SK-N-SH (cell line): ENCODE data around the gene MAOB. TPM values are rescaled to one million over a fixed set of nuclear protein-coding genes. Genes with fewer than 3 reads are reported as not detected.

Experiments
- CTCF ChIA-PET: fragments of 300-600, 350-600 bp; formaldehyde crosslinking; extraction: SDS; loops from one replicate; lab custom pipeline; 2021; lab: Yijun Ruan, JAX
- POLR2A ChIA-PET: fragments of 350-600 bp; sonication (Branson Sonifier 250); formaldehyde crosslinking; extraction: SDS; loops from one replicate; lab custom pipeline; 2020; ENCODE audit warnings: antibody characterized with exemption, inconsistent platforms; lab: Yijun Ruan, JAX
- DNase-seq: peaks from one replicate; pipeline ENCODE4 v3.0.0; 2012
- H2AFZ ChIP-seq: fragments of 200-600 bp; sonication (generic); 2 replicates; pipeline ENCODE4 v1.8.1; 2016; ENCODE audit warnings: antibody characterized with exemption, mild to moderate bottlenecking, low read depth
- H3F3A ChIP-seq: fragments of 200-600 bp; sonication (generic); replicated peaks from 2 replicates; pipeline ENCODE3; 2016; ENCODE audit warnings: antibody characterized with exemption, mild to moderate bottlenecking; ENCODE audit not compliant: insufficient read depth
- H3K27ac ChIP-seq, 2 experiments: fragments of 200-500 bp in 1 of 2; fragments of 200-600 bp in 1 of 2; sonication (Bioruptor generic) in 1 of 2; sonication (generic), shearing (Covaris generic) in 1 of 2; 2 replicates each; pipeline versions ENCODE4 v1.5.1 to v1.6.1; 2014 to 2016; ENCODE audit warnings: low read depth in 2 of 2, inconsistent platforms in 1 of 2, low read length in 1 of 2, mild to moderate bottlenecking in 1 of 2, mixed read lengths in 1 of 2
- H3K27me3 ChIP-seq: fragments of 200-600 bp; sonication (generic), shearing (Covaris generic); 2 replicates; pipeline ENCODE4 v1.6.1; 2016; ENCODE audit warnings: mixed run types; ENCODE audit not compliant: insufficient read depth
- H3K36me3 ChIP-seq, 2 experiments: fragments of 200-500 bp in 1 of 2; fragments of 200-600 bp in 1 of 2; sonication (Bioruptor generic) in 1 of 2; sonication (generic) in 1 of 2; replicated peaks in 1 of 2; 2 replicates each; pipeline versions ENCODE3 to v1.5.1; 2014 to 2016; ENCODE audit warnings: low read length in 1 of 2, mild to moderate bottlenecking in 1 of 2; ENCODE audit not compliant: insufficient read depth in 2 of 2, control insufficient read depth in 1 of 2
- H3K4me1 ChIP-seq, 2 experiments: fragments of 200-500 bp in 1 of 2; fragments of 200-600 bp in 1 of 2; sonication (Bioruptor generic) in 1 of 2; sonication (generic), shearing (Covaris generic) in 1 of 2; 2 replicates each; pipeline versions ENCODE4 v1.5.1 to v1.6.1; 2014 to 2016; ENCODE audit warnings: low read depth in 1 of 2, low read length in 1 of 2, mixed run types in 1 of 2; ENCODE audit not compliant: insufficient read depth in 2 of 2, control insufficient read depth in 1 of 2
- H3K4me2 ChIP-seq: fragments of 200-600 bp; sonication (generic), shearing (Covaris generic); 2 replicates; pipeline ENCODE4 v1.6.1; 2017; ENCODE audit warnings: mixed run types
- H3K4me3 ChIP-seq, 2 experiments: fragments of 200-500 bp in 1 of 2; fragments of 200-600 bp in 1 of 2; sonication (Bioruptor generic) in 1 of 2; sonication (generic), shearing (Covaris generic) in 1 of 2; 2 replicates each; pipeline versions ENCODE4 v1.5.1 to v1.8.1; 2014 to 2016; ENCODE audit warnings: low read depth in 2 of 2, inconsistent platforms in 1 of 2, low read length in 1 of 2, mild to moderate bottlenecking in 1 of 2, mixed read lengths in 1 of 2, moderate library complexity in 1 of 2
- H3K79me2 ChIP-seq: fragments of 200-600 bp; sonication (generic); 2 replicates; pipeline ENCODE4 v1.8.1; 2017; ENCODE audit warnings: mild to moderate bottlenecking; ENCODE audit not compliant: insufficient read depth
- H3K9ac ChIP-seq: fragments of 200-600 bp; sonication (generic); 2 replicates; pipeline ENCODE4 v1.6.1; 2017; ENCODE audit warnings: mixed run types
- H3K9me2 ChIP-seq: fragments of 200-600 bp; sonication (generic); 2 replicates; pipeline ENCODE4 v1.6.1; 2017; ENCODE audit warnings: mixed run types
- H3K9me3 ChIP-seq: fragments of 200-600 bp; sonication (generic); 2 replicates; pipeline ENCODE4 v1.6.1; 2017; ENCODE audit warnings: mixed run types, mild to moderate bottlenecking, moderate library complexity
- H4K20me1 ChIP-seq: fragments of 200-600 bp; sonication (generic); 2 replicates; pipeline ENCODE4 v1.6.1; 2017; ENCODE audit warnings: mild to moderate bottlenecking, mixed run types; ENCODE audit not compliant: insufficient read depth
- CHD2 ChIP-seq: fragments of 150-350 bp; IDR thresholded peaks from 2 replicates; pipeline ENCODE4 v1.6.1; 2018; ENCODE audit warnings: low read length; ENCODE audit not compliant: partially characterized antibody
- CTCF ChIP-seq: fragments of 200-600 bp; sonication (generic); IDR thresholded peaks from 2 replicates; pipeline ENCODE4 v1.6.1; 2017; ENCODE audit warnings: antibody characterized with exemption, mild to moderate bottlenecking, moderate library complexity
- EP300 ChIP-seq, 2 experiments: IDR thresholded peaks; 2 replicates each; pipeline versions ENCODE4 v1.4.0 to v1.6.1; 2012; ENCODE audit warnings: borderline replicate concordance in 1 of 2, low read depth in 1 of 2, low read length in 1 of 2
- EZH2phosphoT487 ChIP-seq: fragments of 200-600 bp; sonication (generic); IDR thresholded peaks from 2 replicates; pipeline ENCODE4 v1.6.1; 2017; ENCODE audit warnings: low read depth, mixed run types, mild to moderate bottlenecking, antibody characterized with exemption, moderate library complexity, borderline replicate concordance
- FOXJ3 ChIP-seq: sonication (generic); formaldehyde crosslinking; IDR thresholded peaks from 2 replicates; pipeline ENCODE4 v1.5.1; 2020; ENCODE audit warnings: mild to moderate bottlenecking, missing genetic modification reagents
- FOXM1 ChIP-seq: IDR thresholded peaks from 2 replicates; pipeline ENCODE4 v1.4.0; 2012; ENCODE audit warnings: low read depth, mild to moderate bottlenecking
- GABPA ChIP-seq: IDR thresholded peaks from 2 replicates; pipeline ENCODE4 v1.4.0; 2012; ENCODE audit warnings: low read depth, mild to moderate bottlenecking
- GATA2 ChIP-seq: sonication (generic); formaldehyde crosslinking; IDR thresholded peaks from 2 replicates; pipeline ENCODE4 v1.5.0; 2020; ENCODE audit warnings: mild to moderate bottlenecking, missing genetic modification reagents
- JUND ChIP-seq: IDR thresholded peaks from 2 replicates; pipeline ENCODE4 v1.4.0; 2012
- MAX ChIP-seq: IDR thresholded peaks from 2 replicates; pipeline ENCODE4 v1.4.0; 2012; ENCODE audit warnings: low read depth
- NRF1 ChIP-seq: IDR thresholded peaks from 2 replicates; pipeline ENCODE4 v1.6.1; 2012; ENCODE audit warnings: low read depth, mild to moderate bottlenecking, low read length
- RAD21 ChIP-seq: IDR thresholded peaks from 2 replicates; pipeline ENCODE4 v1.6.1; 2012; ENCODE audit warnings: mild to moderate bottlenecking, low read length
- RCOR1 ChIP-seq: fragments of 150-350 bp; IDR thresholded peaks from 2 replicates; pipeline ENCODE4 v1.6.1; 2017; ENCODE audit warnings: antibody characterized with exemption, low read length
- USF1 ChIP-seq: IDR thresholded peaks from 2 replicates; pipeline ENCODE4 v1.4.0; 2012; ENCODE audit warnings: low read depth, borderline replicate concordance
- YY1 ChIP-seq: IDR thresholded peaks from 2 replicates; pipeline ENCODE4 v1.4.0; 2012; ENCODE audit warnings: low read depth, mild to moderate bottlenecking
- WGBS: methylation state at CpG from one replicate; pipeline ENCODE4 v1.1.6; 2017; ENCODE audit warnings: low lambda C conversion rate; 5-methylcytosine and 5-hydroxymethylcytosine counted together
- polyA plus RNA-seq, 3 experiments: library from polyadenylated mRNA; depleted of rRNA; stranded (reverse); fragments of >200 nt; gene quantifications; 2 replicates each; pipeline ENCODE4 v1.2.3, GENCODE V29; 2012
- TF ChIP-seq, protein P1 (sequence below): IDR thresholded peaks from 2 replicates; pipeline ENCODE4 v1.4.0; 2012; ENCODE audit warnings: low read depth, borderline replicate concordance
- TF ChIP-seq, protein P2 (sequence below): IDR thresholded peaks from 2 replicates; pipeline ENCODE4; 2012

Gene MAOB
- polyA plus RNA-seq, 1 of the 3 experiments (the other 2 are of a cell fraction), result 0.92 TPM

GRCh38 chrX:43845776-43846175 is 36.5 kb downstream of the MAOB start:
- Histone ChIP-seq H3K27me3 (no peaks in the 10 kb centered on the region), H4K20me1 (no peaks in the 10 kb centered on the region), H3K9me3 (no peaks in the 10 kb centered on the region), H3K9me2 (no peaks in the 10 kb centered on the region), H3K79me2 (no peaks in the 10 kb centered on the region), H3K27ac (no peak overlapping the region), H3K4me3 (no peak overlapping the region), H3K36me3 (no peaks in the 10 kb centered on the region), H3F3A (no peaks in the 10 kb centered on the region), H3K9ac (no peak overlapping the region), H2AFZ (no peak overlapping the region), H3K4me2 (no peak overlapping the region), H3K4me1 (peaks cover 0 to 3% of the 10 kb centered on the region in 2 experiments; a peak in 1 of 4 replicates)
- WGBS, result 43% methylated on average over 2 of the region's 2 CpGs
- POLR2A ChIA-PET, result no interaction called here
- no peak for DNase-seq
- TF ChIP-seq, protein P1, sequence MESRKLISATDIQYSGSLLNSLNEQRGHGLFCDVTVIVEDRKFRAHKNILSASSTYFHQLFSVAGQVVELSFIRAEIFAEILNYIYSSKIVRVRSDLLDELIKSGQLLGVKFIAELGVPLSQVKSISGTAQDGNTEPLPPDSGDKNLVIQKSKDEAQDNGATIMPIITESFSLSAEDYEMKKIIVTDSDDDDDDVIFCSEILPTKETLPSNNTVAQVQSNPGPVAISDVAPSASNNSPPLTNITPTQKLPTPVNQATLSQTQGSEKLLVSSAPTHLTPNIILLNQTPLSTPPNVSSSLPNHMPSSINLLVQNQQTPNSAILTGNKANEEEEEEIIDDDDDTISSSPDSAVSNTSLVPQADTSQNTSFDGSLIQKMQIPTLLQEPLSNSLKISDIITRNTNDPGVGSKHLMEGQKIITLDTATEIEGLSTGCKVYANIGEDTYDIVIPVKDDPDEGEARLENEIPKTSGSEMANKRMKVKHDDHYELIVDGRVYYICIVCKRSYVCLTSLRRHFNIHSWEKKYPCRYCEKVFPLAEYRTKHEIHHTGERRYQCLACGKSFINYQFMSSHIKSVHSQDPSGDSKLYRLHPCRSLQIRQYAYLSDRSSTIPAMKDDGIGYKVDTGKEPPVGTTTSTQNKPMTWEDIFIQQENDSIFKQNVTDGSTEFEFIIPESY, result no peak
- TF ChIP-seq RAD21, result no peak
- no peak for TF ChIP-seq GATA2 (CRISPR knock-in tag)
- no peak for TF ChIP-seq EP300 (IDR thresholded peaks at IDR 0.05; ENCODE audit: borderline replicate concordance in 1 of 2, low read depth in 1 of 2, low read length in 1 of 2)
- TF ChIP-seq JUND, result no peak
- no peak for TF ChIP-seq NRF1
- TF ChIP-seq RCOR1, result no peak
- TF ChIP-seq FOXJ3 (CRISPR knock-in tag), result no peak
- no peak for TF ChIP-seq FOXM1
- no peak for TF ChIP-seq CHD2
- TF ChIP-seq EZH2phosphoT487, result no peak
- no peak for TF ChIP-seq GABPA
- TF ChIP-seq, protein P2, sequence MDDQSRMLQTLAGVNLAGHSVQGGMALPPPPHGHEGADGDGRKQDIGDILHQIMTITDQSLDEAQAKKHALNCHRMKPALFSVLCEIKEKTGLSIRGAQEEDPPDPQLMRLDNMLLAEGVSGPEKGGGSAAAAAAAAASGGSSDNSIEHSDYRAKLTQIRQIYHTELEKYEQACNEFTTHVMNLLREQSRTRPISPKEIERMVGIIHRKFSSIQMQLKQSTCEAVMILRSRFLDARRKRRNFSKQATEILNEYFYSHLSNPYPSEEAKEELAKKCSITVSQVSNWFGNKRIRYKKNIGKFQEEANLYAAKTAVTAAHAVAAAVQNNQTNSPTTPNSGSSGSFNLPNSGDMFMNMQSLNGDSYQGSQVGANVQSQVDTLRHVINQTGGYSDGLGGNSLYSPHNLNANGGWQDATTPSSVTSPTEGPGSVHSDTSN, result no peak
- no peak for TF ChIP-seq MAX
- no peak for TF ChIP-seq YY1
- no peak for TF ChIP-seq USF1
- no peak for TF ChIP-seq CTCF
- CTCF ChIA-PET, result interaction anchor here (0.9 to 1.5 kb wide), 3 partner anchors 9 to 113 kb away, joined by 3 to 8 read pairs (median 3); no protein-coding TSS in a partner anchor
